Left ventricle myocardium inferior (tissue), 1 donor: ENCODE results near the gene GAL3ST2. TPM values are rescaled to one million over a fixed set of nuclear protein-coding genes. Genes with fewer than 3 reads are reported as not detected.

Experiments
- DNase-seq: peaks from one replicate; pipeline ENCODE4 v3.0.0-alpha.2; 2020
- H3K27ac ChIP-seq: fragments of 200-600 bp; replicated peaks from 2 replicates; pipeline ENCODE4 v1.8.0; 2021
- H3K27me3 ChIP-seq: fragments of 200-600 bp; 2 replicates; pipeline ENCODE4 v1.8.0; 2021; ENCODE audit warnings: low read depth
- H3K36me3 ChIP-seq: fragments of 200-600 bp; 2 replicates; pipeline ENCODE4 v1.8.0; 2021
- H3K4me1 ChIP-seq: fragments of 200-600 bp; 2 replicates; pipeline ENCODE4 v1.8.0; 2021
- H3K4me3 ChIP-seq: fragments of 200-600 bp; 2 replicates; pipeline ENCODE4 v1.8.0; 2021; ENCODE audit warnings: mild to moderate bottlenecking, moderate library complexity
- H3K9me3 ChIP-seq: fragments of 200-600 bp; replicated peaks from 2 replicates; pipeline ENCODE4 v1.8.0; 2021
- CTCF ChIP-seq: fragments of 200-600 bp; IDR thresholded peaks from 2 replicates; pipeline ENCODE4 v1.8.0; 2021; ENCODE audit warnings: antibody characterized with exemption, mild to moderate bottlenecking, borderline replicate concordance
- intact Hi-C: fragments of 100-400 bp; cut with micrococcal nuclease; formaldehyde crosslinking; loops from one replicate; pipeline ENCODE4 v1.11.0; 2022
- total RNA-seq: library from RNA; stranded (reverse); fragmentation: NEBNext Ultra II Directional; extraction: Animal tissue kit (Norgen Biotek cat#: 25700); gene quantifications from one replicate; pipeline ENCODE4 v1.2.1, GENCODE V29; 2021
- donor health status: DM: no; HTN: yes; CAD: no; lungs with severe emphysema.

Gene GAL3ST2
- total RNA-seq, 1 donor from 2014 or later = not detected

GRCh38 chr2:241808721-241809382, 32.2 kb downstream of the GAL3ST2 start, which contains the start of gene NEU4:
Gene NEU4 (plus strand): TSS chr2:241809193. CDS start chr2:241814485, 5,292 bp downstream.
- intact Hi-C loops = no loop called here
- no peak within 1 kb of the TSS for H3K4me3 ChIP-seq
- no peak for TF ChIP-seq CTCF
- peaks cover 38% of the 10 kb centered on the region for H3K4me1 ChIP-seq
- H3K9me3 ChIP-seq = no peaks in the 10 kb centered on the region
- H3K36me3 ChIP-seq = no peaks in the 10 kb centered on the region
- peak within 1 kb of the TSS; percentile 92 for H3K27ac ChIP-seq
- peaks cover 11% of the 10 kb centered on the region for H3K27me3 ChIP-seq
- peak; percentile 11 for DNase-seq

- peaks cover 3% of the 10 kb centered on the region for H3K27me3 ChIP-seq
- TF ChIP-seq CTCF = no peak
- no peak for DNase-seq
- H3K9me3 ChIP-seq = no peaks in the 10 kb centered on the region
- H3K4me3 ChIP-seq = no peak overlapping the region
- H3K27ac ChIP-seq = peak overlapping the region; percentile 92
- H3K4me1 ChIP-seq = peaks cover 30% of the 10 kb centered on the region
- no peaks in the 10 kb centered on the region for H3K36me3 ChIP-seq
- intact Hi-C loops = no loop called here
Measured at GRCh38 chr2:241809383-241810306, 33.0 kb downstream of the GAL3ST2 start.

- no peaks in the 10 kb centered on the region for H3K9me3 ChIP-seq
- peak; percentile 74 for DNase-seq
- peak overlapping the region; percentile 92 for H3K27ac ChIP-seq
- H3K36me3 ChIP-seq = no peaks in the 10 kb centered on the region
- H3K27me3 ChIP-seq = no peaks in the 10 kb centered on the region
- peak overlapping the region; percentile 39 for H3K4me3 ChIP-seq
- peaks cover 26% of the 10 kb centered on the region for H3K4me1 ChIP-seq
- intact Hi-C loops = no loop called here
- TF ChIP-seq CTCF = no peak
Measured at GRCh38 chr2:241810307-241811200, 33.9 kb downstream of the GAL3ST2 start.

GRCh38 chr2:241811201-241811951, 34.8 kb downstream of the GAL3ST2 start:
- no peaks in the 10 kb centered on the region for H3K9me3 ChIP-seq
- no peak for TF ChIP-seq CTCF
- peak overlapping the region; percentile 92 for H3K27ac ChIP-seq
- peak overlapping the region; percentile 39 for H3K4me3 ChIP-seq
- peak; percentile 81 for DNase-seq
- intact Hi-C loops = no loop called here
- no peaks in the 10 kb centered on the region for H3K27me3 ChIP-seq
- no peaks in the 10 kb centered on the region for H3K36me3 ChIP-seq
- H3K4me1 ChIP-seq = peaks cover 26% of the 10 kb centered on the region
